HG02642 (cell line): ENCODE measurements around the gene PTPRN2.

ENCODE experiments used
- ATAC-seq: cut with Tn5 transposase; IDR thresholded peaks from one replicate; pipeline ENCODE4 v1.9.1; 2021; ENCODE audit warnings: mild to moderate bottlenecking; ENCODE audit not compliant: unreplicated experiment, poor library complexity

PTPRN2 gene

DNA sequence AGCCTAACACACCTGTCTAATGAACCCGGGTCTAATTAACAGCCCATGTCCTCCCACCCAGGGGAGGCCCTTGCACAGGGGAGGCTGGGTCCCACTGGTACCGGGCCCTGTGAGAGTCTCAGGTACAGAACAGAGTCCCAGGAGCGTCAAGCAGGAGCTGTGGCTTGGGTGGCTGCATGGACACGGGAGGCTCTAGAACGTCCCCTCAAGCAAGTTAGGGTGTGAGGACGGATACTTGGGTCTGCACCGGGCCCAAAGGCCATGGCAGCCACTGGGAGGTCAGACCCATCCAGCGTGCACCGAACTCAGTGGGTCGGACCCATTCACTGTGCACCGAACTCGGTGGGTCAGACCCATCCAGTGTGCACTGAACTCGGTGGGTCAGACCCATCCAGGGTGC is 941.1 kb downstream of the PTPRN2 start:
- no peak for ATAC-seq

DNA sequence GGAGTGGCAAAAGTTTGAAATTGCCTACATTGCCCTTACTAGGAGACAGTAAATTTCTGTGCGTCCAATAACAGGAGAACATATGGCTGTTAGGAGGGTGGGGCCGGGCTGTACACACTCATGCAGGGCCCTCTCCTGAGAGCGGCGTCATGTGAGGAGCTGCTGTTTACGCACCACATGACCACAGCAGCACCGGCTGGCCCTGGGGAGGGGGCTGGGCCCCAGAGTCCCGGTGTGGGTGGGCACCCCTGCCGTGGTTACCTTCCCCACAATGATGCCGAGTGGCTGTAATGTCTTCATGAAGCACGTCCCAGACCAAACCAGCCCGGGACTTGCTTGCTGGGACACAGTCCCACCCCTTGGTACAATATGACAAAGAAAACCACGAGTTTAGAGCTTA is 942.1 kb downstream of the PTPRN2 start:
- no peak for ATAC-seq

DNA sequence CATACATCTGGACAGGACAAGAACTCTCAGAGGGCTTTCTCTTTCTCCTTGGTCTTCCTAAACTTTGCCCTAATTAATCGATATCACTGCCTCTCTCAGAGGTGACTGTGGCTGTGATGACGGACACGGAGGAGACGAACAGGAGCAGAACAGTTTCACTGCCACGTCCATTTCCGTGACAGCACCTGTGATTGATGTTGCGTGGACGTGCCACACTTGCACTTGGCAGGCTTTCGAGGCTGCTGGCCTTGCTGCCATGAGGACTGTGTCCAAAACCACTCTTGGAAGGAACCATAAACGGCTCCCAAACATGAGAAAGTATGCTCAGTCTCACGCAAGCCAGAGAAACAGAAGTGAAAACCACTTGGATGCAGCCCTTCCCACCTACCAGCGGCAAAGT is 942.7 kb downstream of the PTPRN2 start:
- no peak for ATAC-seq

DNA sequence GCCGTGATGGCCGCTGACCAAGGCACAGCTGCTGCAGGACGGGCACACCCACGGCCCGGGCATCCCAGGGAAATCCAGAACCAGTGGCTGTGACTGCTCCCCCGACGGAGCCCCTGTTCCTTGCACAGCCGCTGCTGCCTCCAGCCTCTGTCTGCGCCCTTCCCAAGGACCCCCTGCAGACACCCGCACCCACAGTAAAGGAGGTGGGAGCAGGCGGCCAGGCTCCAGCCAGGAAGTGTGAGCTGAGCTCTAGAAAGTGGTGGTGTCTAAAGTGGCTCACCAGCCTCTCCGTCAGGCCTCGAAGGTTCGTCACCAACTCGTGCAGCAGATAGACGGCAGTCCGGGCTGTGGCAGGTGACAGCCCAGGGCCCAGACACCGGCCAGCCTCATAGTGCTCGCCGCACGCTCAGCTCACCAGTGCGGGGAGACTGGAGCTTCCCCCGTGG is 944.1 kb downstream of the PTPRN2 start:
- no peak for ATAC-seq

DNA sequence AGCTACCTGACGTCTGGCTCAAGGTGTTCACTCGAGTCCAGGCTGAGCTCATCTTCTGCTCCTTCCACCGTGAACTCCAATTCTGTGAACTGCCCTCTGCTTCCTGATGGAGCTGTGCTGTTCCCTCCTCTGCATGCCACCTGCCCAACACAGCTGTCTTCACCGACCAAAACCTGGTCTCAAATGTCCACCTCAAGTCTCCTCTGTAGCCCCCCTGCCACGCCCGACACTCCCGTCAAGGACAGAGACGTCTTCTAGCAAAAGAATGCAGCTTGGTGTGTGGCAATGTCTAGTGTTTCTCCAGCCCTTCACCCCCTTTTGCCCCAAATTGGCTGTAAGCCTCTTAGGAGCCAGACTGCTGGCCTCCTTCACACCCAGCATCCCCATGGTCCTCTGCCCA is 945.8 kb downstream of the PTPRN2 start:
- ATAC-seq, result no peak

DNA sequence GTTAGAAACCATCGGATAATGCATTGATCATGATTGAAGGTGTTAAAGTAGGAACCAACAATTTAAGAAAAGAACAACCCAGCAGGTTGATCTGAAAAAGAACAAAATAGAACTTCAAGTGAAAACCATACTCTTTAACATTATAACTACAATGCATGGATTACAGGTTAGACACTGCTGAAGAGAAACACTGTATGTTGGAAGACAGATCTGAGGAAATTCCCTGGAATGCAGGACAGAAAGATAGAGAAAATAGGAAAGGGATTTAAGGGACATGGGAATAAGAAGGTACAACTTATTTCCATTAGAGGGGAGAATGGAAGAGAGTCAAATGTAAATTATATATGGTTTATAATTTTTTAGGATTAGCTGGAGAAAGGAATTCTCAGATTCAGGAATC is 947.5 kb downstream of the PTPRN2 start:
- no peak for ATAC-seq

DNA sequence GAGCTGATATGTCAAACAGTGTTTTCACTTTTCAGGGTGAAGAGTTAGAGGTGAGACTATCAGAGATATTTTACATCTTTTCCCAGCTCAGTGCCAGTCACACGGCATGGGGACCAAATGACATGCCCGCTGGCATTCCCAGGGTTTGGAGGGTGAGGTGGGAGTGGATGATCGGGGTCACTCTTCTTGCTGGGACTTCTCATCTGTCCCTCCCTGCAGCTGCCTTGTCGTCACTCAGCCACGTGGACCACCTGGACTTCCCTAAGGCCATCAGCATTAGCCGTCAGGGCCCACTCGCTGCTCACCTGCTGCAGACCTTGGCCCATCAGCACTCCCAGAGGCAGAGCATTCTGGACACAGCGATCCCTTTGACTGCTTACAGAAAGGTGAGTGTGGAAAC is 949.1 kb downstream of the PTPRN2 start:
- no peak for ATAC-seq

DNA sequence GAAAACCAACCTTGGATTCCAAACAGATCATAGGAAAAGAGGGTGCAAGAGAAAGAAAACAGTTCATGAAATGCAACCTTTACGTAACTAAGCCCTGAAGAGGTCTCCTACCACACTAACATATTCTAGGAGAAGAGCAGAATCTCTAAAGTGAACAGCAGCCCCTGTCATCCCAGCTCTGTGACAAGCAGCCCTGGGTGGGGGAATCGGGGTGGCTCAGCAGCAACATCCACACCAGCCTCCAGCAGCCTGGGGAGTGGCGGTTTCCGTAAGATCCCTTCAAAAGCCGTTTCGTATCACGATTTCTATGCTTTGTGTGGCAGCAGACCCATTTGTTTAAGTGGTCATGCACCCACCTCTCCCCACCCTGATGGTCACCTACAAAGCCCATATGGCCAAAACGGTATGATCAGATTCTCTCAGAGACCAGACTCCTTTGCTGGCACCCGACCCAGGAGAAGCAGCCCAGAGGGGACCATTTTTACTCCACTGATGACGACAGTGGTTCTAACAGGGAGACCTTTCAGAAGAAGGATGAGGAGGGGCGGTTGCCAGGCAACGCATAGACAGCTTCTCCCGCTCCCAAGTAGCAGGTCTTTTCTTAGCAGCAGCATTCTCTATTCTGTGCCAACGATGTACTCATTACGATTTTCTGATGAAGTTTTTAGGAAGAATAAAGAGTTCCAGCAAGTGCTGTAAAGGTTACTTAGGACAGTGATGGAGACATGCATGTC is 950.2 kb downstream of the PTPRN2 start:
- no peak for ATAC-seq

DNA sequence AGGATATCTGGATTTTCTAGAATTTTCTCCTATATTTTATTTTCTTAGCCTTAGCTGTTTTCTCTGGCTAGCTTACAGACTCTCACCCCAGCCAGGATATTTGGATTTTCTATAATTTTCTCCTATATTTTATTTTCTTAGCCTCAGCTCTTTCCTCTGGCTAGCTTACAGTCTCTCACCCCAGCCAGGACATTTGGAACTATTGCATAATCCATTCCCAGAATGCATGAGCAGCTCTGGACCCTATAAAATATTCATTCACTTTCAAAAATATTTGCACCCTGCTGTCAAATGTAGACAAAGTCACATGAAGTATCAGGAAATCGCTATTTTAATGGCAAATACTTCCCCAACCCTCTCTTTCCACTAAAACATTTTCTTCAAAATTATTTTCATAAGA is 952.0 kb downstream of the PTPRN2 start:
- ATAC-seq, result no peak

DNA sequence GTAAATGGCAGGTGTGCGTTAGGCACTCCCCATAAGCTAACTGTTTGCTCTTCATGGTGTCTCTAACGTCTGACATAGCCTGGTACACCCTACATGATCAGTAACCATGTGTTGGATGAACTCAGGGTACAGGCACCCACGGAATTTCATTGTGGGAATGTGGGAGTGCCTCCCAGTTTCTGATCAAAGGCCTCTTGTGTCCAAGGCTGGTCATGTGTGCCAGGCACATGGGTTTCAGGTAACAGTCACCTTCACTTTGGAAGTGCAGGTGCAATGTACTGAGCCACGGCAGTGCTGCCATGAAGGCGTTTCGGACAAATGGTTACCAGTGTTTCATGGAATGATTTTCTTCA is 952.5 kb downstream of the PTPRN2 start:
- no peak for ATAC-seq

DNA sequence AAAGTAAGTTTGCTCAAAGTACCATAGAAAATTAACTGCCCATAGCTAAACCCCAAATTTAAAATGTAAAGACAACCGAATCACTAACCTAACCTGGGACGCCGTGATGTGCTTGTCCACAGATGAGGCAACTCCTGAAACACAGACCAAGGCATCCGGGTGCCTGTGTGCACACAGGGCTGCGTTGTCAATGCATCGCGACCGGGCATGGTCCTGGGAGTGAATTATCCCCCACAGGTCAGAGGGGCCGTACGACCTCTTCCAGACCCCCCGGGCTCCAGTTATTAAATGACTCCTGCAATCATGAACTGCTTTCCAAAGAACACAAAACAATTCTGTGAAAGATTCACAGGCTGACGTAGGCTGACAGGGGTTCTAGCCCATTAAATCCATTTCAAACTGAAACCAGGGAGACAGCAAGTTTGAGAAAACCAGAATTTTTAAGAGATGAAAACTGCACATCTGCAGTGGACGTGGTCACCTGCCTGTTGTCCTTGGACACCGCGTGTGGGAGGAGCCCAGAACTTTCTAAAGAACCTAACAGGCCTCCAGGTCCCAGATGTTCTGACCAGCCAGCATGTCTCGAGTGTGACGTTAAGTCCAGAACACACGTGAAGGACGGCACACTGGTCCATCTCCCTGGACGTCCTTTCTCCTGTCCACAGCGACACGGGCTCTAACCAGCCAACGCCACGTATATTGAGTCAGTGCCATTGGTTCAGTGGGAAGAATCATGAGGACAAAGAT is 953.0 kb downstream of the PTPRN2 start:
- ATAC-seq, result no peak

DNA sequence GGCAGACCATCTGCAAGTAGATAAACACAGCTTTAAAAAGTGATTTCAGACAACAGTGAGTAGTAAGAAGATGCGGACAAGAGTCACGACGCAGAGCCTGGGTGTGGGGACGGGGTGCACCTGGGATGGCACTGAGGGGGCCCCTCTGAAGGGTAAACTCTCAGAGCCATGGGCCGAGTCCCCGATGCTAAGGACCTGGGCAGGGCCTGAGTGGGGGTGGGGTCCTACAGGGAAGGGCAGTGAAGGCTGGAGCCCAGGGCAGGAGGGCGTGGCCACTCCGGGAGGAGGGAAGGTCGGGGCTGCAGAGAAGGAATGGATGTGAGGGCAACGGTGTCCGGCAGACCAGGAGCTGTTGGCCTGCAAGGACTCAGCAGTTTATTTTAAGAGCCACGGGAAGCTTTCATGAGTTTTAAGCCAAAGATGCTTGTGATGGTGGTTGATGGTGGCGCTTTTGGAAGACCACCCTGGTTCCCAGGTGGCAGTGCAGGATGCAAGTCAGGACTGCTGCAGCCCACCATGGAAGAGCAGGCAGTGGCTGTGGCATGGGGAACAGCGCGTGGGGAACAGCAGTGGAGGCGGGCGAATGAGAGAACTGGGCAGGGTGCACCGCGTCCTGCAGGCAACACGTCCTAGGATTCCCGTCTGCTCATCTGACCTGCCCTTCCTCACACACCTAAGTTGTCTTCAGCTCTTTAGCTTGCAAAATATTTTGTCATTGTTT is 954.0 kb downstream of the PTPRN2 start:
- ATAC-seq, result no peak

DNA sequence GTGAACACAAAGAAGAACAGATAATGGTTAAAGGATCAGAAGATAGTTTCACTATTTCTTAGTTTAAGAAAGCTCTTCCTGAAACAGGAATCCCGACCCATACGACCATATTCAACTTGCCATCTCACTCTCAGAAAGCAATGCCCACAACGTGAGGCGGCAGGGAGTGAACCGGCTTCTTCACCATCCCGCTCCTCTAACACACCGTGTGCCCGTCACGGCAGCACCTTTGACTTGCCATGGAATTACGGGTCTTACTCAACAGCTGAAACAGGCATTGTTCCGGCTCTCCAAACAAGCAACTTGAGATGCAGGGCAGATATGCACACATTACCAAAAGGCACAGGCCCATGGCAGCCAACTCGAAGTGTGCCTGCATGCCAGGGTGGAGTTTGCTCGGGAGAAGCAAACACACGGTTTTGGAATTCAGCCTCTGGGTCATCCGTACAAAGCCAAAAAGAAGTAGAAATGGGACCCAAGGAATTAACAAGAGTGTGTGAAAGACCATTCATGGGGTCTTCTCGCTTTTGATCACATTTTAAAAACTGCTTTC is 957.2 kb downstream of the PTPRN2 start:
- no peak for ATAC-seq

DNA sequence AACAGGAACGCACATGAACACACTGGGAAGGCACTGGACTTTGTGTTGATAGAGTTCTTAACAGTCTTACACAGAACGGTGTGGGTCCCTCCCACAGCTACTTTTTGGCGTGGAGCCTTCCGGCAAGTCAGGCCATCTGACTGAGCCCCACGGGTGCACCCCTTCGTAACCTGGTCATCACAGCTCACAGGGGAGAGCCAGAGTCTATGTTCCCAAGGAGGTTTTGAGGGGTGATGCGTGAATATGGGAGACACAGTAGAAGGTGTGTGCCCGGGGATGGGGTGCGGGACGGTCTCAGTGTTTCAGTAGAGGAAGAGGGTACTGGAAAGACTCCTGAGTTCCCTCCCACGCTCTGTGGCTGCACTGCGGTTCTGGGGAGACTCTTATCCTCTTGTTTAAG is 959.2 kb downstream of the PTPRN2 start:
- ATAC-seq, result no peak

DNA sequence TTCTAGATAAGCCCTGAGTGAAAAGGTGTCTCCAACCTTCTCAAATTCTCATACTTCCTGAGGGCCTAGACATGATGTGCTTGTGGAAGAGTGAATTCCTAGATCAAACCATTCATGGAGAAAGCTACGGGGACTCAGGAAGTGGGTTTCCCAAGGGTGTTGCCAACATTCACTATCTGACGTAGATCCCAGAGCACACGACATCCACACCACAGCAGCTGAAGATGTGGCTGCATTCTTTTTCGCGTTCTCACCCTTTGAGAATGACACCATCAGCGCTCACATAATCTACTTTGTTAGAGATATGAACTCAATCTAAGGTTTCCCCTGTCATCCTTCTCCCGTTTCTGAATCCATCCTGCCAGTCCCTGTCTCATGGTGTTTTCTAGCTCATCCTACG is 960.0 kb downstream of the PTPRN2 start:
- no peak for ATAC-seq

DNA sequence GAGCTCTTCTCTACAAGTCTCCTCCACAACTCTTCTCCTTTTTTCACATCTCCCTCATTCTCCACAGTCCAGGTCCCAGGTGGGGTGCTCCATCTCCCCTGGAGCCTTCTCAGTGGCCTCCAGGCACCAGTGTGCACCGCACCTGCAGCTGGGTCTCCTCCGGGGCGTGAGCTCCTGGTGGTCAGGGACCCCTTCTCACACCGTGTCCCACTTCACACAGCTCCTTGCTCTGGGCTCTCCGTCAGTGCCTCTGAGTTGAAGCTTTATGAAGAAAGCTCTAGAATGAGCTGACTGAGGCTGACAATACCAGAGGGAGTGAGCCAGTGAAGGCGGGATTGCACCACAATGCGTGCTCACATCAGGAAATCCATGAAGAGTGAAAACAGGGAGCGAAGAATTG is 960.6 kb downstream of the PTPRN2 start:
- no peak for ATAC-seq

DNA sequence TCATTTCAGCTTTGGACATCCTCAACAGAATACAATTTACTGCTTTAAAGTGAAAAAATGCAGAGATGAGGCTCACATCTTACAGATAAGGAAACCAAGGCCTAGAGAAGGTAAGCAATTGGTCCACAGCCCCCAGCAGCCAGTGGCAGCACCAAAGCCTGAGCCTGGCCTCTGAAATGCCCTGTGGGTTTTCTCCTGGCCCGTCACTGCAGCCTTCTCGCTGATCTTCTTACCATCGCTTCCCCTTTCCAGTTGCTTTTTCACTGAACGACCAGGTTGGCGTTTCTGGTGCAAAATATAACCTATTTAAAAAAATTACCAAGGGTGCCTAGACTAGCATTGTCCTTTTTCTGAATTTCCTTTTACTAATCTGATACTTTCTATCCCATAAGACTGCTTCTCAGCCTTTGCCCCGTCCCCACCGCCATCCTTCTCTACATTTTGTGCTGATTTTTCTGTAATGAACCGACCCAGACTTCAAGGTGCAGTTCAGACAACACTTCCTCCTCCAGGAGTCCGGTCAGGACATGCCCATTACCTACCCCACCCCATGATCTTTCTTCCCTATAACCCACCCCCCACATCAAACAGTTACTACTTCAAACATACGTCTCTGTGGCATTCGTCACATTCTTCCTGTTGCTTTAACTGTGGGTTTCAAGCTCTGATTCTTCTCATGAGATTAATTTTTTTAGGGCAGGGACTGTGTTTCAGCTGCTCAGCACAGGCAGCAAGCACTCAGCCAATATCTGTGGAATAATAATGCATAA is 961.5 kb downstream of the PTPRN2 start:
- ATAC-seq, result no peak

DNA sequence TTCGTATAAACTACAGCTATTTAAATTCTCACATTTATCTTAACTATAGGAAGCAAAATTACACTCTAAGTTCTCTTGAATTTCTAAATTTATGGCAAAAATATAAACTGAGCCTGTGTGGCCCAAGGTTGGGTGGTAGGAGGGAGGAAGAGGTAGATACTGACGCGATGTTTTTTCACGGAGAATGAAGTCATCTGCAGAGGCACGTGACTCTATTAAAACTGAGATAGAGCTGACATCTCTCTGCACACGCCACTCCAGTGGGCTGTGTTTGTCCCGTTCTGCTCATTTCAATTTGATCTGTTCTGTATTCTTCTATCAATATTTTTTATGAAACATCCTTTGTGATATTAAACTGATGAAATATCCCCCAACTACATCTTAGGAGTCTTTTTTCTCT is 964.1 kb downstream of the PTPRN2 start:
- ATAC-seq, result no peak

DNA sequence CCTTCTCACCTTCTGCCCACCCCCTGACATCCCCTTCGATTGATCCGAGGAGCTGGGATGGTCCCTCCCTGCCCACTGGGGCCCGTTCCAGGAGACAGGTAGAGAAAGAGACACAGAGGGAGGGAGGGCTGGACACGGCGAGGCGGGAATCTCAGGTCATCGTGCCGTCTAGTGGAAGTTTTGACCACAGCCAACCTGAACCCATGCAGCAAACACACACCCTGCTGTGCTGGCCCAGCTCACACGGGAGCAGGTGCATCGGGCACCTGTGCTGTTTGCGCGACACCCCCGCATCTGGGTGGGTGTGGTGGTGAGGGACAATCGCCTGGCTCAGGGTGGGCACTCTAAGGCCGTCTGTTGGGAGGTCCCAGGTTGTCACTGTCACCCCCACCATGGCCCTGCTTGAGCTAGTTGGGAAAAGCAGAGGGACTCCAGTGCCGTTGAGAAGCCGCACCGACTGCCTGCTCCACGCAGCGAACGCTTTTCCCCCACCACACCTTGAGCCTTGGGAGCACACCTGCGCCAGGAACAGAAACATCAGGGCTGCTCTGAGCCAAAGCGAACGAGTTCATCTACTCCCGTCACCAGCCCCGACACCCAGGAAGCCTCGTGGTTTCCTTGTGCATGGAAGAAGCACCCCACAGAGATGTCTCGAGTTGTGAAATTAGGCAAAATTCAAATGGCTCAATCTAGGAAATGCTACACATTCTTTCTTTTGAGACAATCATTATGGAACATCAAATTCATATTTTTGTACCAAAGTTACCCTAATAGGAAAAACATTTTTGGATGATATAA is 965.0 kb downstream of the PTPRN2 start:
- ATAC-seq, result no peak

DNA sequence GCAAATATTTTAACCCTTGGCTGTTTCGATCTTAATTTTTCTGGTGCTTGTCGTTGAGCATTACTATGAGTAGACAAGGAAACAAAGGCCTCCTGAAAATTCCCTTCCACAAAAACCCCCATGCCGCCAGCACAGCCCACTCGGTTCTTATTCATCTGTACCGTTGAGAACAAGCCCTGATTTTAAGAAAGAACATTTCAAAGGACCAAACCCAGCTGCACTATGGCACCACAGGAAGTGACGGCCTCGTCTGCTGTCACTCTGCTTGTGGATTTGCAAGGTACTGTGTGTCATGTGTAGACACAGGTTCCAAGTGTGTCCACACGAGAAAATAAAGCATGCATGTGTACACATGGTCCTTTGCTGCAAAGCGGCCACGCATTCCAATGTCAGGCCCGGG is 965.6 kb downstream of the PTPRN2 start:
- ATAC-seq, result no peak
